Measurements from ENCODE around the gene UQCRC1.
A peak's percentile ranks its signal among the peaks of the same experiment; 100 is the strongest.

The UQCRC1 gene

GRCh38 chr3:48597408-48597800 is 12.0 kb downstream of the UQCRC1 start:
- no peak for DNase-seq

- no peak for DNase-seq
These were observed 12.6 kb downstream of the UQCRC1 start for GRCh38 chr3:48596676-48597407.

- no peak for DNase-seq
These were observed 13.3 kb downstream of the UQCRC1 start for GRCh38 chr3:48596157-48596556.

- peak; percentile 43 for DNase-seq
These were observed 13.8 kb downstream of the UQCRC1 start for GRCh38 chr3:48595526-48596121.

- no peak for DNase-seq
These were observed 14.3 kb downstream of the UQCRC1 start, which contains the start of gene COL7A1 for GRCh38 chr3:48595075-48595525. TSS of gene COL7A1 (minus strand) at chr3:48595329. CDS start at chr3:48595159, 170 bp downstream.

- DNase-seq, result peak; percentile 54
These were observed 14.9 kb downstream of the UQCRC1 start for GRCh38 chr3:48594417-48595049.

GRCh38 chr3:48593337-48593736 is 16.1 kb downstream of the UQCRC1 start:
- no peak for DNase-seq

GRCh38 chr3:48592519-48593087 is 16.8 kb downstream of the UQCRC1 start:
- no peak for DNase-seq

GRCh38 chr3:48591886-48592518 is 17.4 kb downstream of the UQCRC1 start:
- DNase-seq, result no peak

GRCh38 chr3:48591436-48591835 is 18.0 kb downstream of the UQCRC1 start:
- no peak for DNase-seq

- no peak for DNase-seq
These were observed 21.2 kb downstream of the UQCRC1 start for GRCh38 chr3:48588230-48588629.

- DNase-seq, result no peak
These were observed 21.8 kb downstream of the UQCRC1 start for GRCh38 chr3:48587686-48588085.

- no peak for DNase-seq
These were observed 24.0 kb downstream of the UQCRC1 start for GRCh38 chr3:48585411-48585810.

- no peak for DNase-seq
These were observed 24.6 kb downstream of the UQCRC1 start for GRCh38 chr3:48584836-48585235.

- no peak for DNase-seq
These were observed 27.6 kb downstream of the UQCRC1 start for GRCh38 chr3:48581621-48582481.

- DNase-seq, result no peak
These were observed 32.8 kb downstream of the UQCRC1 start for GRCh38 chr3:48576647-48577046.

GRCh38 chr3:48575366-48575765 is 34.1 kb downstream of the UQCRC1 start:
- DNase-seq, result no peak

- no peak for DNase-seq
These were observed 35.4 kb downstream of the UQCRC1 start for GRCh38 chr3:48573973-48574585.

GRCh38 chr3:48572517-48572916 is 36.9 kb downstream of the UQCRC1 start:
- no peak for DNase-seq

- no peak for DNase-seq
These were observed 37.5 kb downstream of the UQCRC1 start for GRCh38 chr3:48571938-48572337.

GRCh38 chr3:48569808-48570450 is 39.5 kb downstream of the UQCRC1 start:
- no peak for DNase-seq

Data from retina (tissue), 1 donor.